Gastrocnemius medialis (tissue), 4 donors: ENCODE measurements around the gene DAPK3.

ENCODE experiments used
- POLR2A ChIP-seq, 2 donors: fragments of 450-650 bp; IDR thresholded peaks; one replicate each; pipeline ENCODE4 v1.6.1; 2017; ENCODE audit warnings: antibody characterized with exemption in 2 of 2, mild to moderate bottlenecking in 2 of 2, moderate library complexity in 2 of 2
- TF ChIP-seq, protein P1 (sequence below), 5 experiments: fragments of 450-650 bp in 3 of 5; fragments of 200-600 bp in 2 of 5; sonication (generic) in 2 of 5; IDR thresholded peaks in 4 of 5; conservative IDR thresholded peaks in 1 of 5; 1 replicate in 4 of 5; 2 replicates in 1 of 5; pipeline ENCODE4 v1.5.1; 2016 to 2019; ENCODE audit warnings: antibody characterized with exemption in 5 of 5, mild to moderate bottlenecking in 3 of 5, moderate library complexity in 3 of 5

DNA sequence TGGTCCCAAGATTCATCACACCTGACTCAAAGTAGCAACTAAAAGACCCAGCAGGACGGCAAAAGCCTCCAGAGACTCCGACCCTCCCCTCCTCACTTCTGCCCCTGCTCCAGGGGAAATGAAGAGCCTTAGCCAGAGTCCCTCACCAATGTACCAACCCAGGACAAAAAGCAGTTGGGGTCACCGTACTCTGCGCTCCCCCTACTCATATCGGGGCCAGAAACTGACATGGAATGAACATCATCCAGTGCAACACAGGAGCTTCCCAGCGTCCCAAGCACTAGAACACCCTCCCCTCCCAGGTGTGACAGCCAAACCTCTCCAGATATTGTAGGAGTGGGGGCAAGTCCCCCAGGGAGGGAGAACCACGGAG is 12.6 kb upstream of the DAPK3 start:
- TF ChIP-seq, protein P1, sequence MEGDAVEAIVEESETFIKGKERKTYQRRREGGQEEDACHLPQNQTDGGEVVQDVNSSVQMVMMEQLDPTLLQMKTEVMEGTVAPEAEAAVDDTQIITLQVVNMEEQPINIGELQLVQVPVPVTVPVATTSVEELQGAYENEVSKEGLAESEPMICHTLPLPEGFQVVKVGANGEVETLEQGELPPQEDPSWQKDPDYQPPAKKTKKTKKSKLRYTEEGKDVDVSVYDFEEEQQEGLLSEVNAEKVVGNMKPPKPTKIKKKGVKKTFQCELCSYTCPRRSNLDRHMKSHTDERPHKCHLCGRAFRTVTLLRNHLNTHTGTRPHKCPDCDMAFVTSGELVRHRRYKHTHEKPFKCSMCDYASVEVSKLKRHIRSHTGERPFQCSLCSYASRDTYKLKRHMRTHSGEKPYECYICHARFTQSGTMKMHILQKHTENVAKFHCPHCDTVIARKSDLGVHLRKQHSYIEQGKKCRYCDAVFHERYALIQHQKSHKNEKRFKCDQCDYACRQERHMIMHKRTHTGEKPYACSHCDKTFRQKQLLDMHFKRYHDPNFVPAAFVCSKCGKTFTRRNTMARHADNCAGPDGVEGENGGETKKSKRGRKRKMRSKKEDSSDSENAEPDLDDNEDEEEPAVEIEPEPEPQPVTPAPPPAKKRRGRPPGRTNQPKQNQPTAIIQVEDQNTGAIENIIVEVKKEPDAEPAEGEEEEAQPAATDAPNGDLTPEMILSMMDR (IDR thresholded peaks at IDR 0.05 in 4 of 5, conservative IDR thresholded peaks at IDR 0.05 in 1 of 5), result no peak
- no peak for TF ChIP-seq POLR2A (IDR thresholded peaks at IDR 0.05)
